GM23338 (cell line): Measurements from ENCODE around the gene ERF.

Experiments used
- CREB1 ChIP-seq: fragments of 250-450 bp; sonication (Bioruptor Pico); IDR thresholded peaks from 2 replicates; pipeline ENCODE4 v1.5.0; 2020; ENCODE audit warnings: low read depth, mild to moderate bottlenecking, moderate library complexity
- EZH2 ChIP-seq: fragments of 200-600 bp; sonication (generic); IDR thresholded peaks from one replicate; pipeline ENCODE4 v1.8.0; 2017; ENCODE audit warnings: antibody characterized with exemption, mild to moderate bottlenecking, low read depth; ENCODE audit not compliant: unreplicated experiment
- EZH2phosphoT487 ChIP-seq: fragments of 200-600 bp; sonication (generic); IDR thresholded peaks from one replicate; pipeline ENCODE4 v1.8.1; 2018; ENCODE audit warnings: antibody characterized with exemption; ENCODE audit not compliant: unreplicated experiment
- JUNB ChIP-seq: IDR thresholded peaks from one replicate; pipeline ENCODE4 v1.6.1; 2016; ENCODE audit warnings: antibody characterized with exemption; ENCODE audit not compliant: unreplicated experiment
- NANOG ChIP-seq: IDR thresholded peaks from 2 replicates; pipeline ENCODE4 v1.6.1; 2016; ENCODE audit warnings: antibody characterized with exemption, borderline replicate concordance
- POLR2AphosphoS5 ChIP-seq: IDR thresholded peaks from 2 replicates; pipeline ENCODE4 v1.6.1; 2016; ENCODE audit warnings: antibody characterized with exemption, low read depth
- STAT1 ChIP-seq: IDR thresholded peaks from one replicate; pipeline ENCODE4 v1.6.1; 2016; ENCODE audit warnings: antibody characterized with exemption; ENCODE audit not compliant: unreplicated experiment
- ZNF114 ChIP-seq: fragments of 250-450 bp; sonication (Bioruptor Pico); IDR thresholded peaks from 2 replicates; pipeline ENCODE4 v1.5.0; 2020; ENCODE audit warnings: mild to moderate bottlenecking, moderate library complexity
- ZNF331 ChIP-seq: fragments of 250-450 bp; sonication (Bioruptor Pico); IDR thresholded peaks from 2 replicates; pipeline ENCODE4 v1.5.0; 2020; ENCODE audit warnings: low read depth, mild to moderate bottlenecking, moderate library complexity
- TF ChIP-seq, protein P1 (sequence below), 2 experiments: fragments of 200-600 bp in 1 of 2; sonication (generic) in 1 of 2; conservative IDR thresholded peaks; 2 replicates each; pipeline versions ENCODE4 v1.5.1 to v1.6.1; 2016 to 2017; ENCODE audit warnings: antibody characterized with exemption in 2 of 2, low read depth in 2 of 2, mild to moderate bottlenecking in 2 of 2, moderate library complexity in 1 of 2
- TF ChIP-seq, protein P2 (sequence below): IDR thresholded peaks from one replicate; pipeline ENCODE4 v1.6.1; 2018; ENCODE audit warnings: antibody characterized with exemption; ENCODE audit not compliant: unreplicated experiment
- TF ChIP-seq, protein P3 (sequence below): IDR thresholded peaks from 2 replicates; pipeline ENCODE4 v1.6.1; 2016; ENCODE audit warnings: antibody characterized with exemption
- TF ChIP-seq, protein P4 (sequence below): fragments of 250-450 bp; sonication (Bioruptor Pico); IDR thresholded peaks from 2 replicates; pipeline ENCODE4 v1.5.0; 2020; ENCODE audit warnings: mild to moderate bottlenecking, moderate library complexity

DNA sequence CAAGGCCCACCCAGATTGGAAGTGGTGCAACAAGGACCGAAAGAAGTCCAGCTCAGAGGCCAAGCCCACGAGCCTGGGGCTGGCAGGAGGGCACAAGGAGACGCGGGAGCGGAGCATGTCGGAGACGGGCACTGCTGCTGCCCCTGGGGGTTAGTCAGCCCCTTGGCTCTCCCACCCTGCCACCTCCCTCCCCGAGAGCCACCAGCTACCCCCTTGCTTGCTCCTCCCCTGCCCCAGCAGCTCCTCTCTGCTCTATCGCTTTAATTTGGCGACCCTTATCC is 32.8 kb upstream of the ERF start:
- TF ChIP-seq POLR2AphosphoS5 = no peak
- TF ChIP-seq, protein P1, sequence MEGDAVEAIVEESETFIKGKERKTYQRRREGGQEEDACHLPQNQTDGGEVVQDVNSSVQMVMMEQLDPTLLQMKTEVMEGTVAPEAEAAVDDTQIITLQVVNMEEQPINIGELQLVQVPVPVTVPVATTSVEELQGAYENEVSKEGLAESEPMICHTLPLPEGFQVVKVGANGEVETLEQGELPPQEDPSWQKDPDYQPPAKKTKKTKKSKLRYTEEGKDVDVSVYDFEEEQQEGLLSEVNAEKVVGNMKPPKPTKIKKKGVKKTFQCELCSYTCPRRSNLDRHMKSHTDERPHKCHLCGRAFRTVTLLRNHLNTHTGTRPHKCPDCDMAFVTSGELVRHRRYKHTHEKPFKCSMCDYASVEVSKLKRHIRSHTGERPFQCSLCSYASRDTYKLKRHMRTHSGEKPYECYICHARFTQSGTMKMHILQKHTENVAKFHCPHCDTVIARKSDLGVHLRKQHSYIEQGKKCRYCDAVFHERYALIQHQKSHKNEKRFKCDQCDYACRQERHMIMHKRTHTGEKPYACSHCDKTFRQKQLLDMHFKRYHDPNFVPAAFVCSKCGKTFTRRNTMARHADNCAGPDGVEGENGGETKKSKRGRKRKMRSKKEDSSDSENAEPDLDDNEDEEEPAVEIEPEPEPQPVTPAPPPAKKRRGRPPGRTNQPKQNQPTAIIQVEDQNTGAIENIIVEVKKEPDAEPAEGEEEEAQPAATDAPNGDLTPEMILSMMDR (conservative IDR thresholded peaks at IDR 0.05; ENCODE audit: low read depth in 2 of 2) = no peak
- no peak for TF ChIP-seq JUNB
- no peak for TF ChIP-seq EZH2phosphoT487
- TF ChIP-seq, protein P2, sequence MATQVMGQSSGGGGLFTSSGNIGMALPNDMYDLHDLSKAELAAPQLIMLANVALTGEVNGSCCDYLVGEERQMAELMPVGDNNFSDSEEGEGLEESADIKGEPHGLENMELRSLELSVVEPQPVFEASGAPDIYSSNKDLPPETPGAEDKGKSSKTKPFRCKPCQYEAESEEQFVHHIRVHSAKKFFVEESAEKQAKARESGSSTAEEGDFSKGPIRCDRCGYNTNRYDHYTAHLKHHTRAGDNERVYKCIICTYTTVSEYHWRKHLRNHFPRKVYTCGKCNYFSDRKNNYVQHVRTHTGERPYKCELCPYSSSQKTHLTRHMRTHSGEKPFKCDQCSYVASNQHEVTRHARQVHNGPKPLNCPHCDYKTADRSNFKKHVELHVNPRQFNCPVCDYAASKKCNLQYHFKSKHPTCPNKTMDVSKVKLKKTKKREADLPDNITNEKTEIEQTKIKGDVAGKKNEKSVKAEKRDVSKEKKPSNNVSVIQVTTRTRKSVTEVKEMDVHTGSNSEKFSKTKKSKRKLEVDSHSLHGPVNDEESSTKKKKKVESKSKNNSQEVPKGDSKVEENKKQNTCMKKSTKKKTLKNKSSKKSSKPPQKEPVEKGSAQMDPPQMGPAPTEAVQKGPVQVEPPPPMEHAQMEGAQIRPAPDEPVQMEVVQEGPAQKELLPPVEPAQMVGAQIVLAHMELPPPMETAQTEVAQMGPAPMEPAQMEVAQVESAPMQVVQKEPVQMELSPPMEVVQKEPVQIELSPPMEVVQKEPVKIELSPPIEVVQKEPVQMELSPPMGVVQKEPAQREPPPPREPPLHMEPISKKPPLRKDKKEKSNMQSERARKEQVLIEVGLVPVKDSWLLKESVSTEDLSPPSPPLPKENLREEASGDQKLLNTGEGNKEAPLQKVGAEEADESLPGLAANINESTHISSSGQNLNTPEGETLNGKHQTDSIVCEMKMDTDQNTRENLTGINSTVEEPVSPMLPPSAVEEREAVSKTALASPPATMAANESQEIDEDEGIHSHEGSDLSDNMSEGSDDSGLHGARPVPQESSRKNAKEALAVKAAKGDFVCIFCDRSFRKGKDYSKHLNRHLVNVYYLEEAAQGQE = no peak
- TF ChIP-seq EZH2 = no peak
- no peak for TF ChIP-seq ZNF331
- TF ChIP-seq, protein P3, sequence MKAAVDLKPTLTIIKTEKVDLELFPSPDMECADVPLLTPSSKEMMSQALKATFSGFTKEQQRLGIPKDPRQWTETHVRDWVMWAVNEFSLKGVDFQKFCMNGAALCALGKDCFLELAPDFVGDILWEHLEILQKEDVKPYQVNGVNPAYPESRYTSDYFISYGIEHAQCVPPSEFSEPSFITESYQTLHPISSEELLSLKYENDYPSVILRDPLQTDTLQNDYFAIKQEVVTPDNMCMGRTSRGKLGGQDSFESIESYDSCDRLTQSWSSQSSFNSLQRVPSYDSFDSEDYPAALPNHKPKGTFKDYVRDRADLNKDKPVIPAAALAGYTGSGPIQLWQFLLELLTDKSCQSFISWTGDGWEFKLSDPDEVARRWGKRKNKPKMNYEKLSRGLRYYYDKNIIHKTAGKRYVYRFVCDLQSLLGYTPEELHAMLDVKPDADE = no peak
- TF ChIP-seq ZNF114 (CRISPR knock-in tag) = no peak
- no peak for TF ChIP-seq CREB1 (CRISPR knock-in tag)
- no peak for TF ChIP-seq NANOG
- no peak for TF ChIP-seq STAT1
- TF ChIP-seq, protein P4, sequence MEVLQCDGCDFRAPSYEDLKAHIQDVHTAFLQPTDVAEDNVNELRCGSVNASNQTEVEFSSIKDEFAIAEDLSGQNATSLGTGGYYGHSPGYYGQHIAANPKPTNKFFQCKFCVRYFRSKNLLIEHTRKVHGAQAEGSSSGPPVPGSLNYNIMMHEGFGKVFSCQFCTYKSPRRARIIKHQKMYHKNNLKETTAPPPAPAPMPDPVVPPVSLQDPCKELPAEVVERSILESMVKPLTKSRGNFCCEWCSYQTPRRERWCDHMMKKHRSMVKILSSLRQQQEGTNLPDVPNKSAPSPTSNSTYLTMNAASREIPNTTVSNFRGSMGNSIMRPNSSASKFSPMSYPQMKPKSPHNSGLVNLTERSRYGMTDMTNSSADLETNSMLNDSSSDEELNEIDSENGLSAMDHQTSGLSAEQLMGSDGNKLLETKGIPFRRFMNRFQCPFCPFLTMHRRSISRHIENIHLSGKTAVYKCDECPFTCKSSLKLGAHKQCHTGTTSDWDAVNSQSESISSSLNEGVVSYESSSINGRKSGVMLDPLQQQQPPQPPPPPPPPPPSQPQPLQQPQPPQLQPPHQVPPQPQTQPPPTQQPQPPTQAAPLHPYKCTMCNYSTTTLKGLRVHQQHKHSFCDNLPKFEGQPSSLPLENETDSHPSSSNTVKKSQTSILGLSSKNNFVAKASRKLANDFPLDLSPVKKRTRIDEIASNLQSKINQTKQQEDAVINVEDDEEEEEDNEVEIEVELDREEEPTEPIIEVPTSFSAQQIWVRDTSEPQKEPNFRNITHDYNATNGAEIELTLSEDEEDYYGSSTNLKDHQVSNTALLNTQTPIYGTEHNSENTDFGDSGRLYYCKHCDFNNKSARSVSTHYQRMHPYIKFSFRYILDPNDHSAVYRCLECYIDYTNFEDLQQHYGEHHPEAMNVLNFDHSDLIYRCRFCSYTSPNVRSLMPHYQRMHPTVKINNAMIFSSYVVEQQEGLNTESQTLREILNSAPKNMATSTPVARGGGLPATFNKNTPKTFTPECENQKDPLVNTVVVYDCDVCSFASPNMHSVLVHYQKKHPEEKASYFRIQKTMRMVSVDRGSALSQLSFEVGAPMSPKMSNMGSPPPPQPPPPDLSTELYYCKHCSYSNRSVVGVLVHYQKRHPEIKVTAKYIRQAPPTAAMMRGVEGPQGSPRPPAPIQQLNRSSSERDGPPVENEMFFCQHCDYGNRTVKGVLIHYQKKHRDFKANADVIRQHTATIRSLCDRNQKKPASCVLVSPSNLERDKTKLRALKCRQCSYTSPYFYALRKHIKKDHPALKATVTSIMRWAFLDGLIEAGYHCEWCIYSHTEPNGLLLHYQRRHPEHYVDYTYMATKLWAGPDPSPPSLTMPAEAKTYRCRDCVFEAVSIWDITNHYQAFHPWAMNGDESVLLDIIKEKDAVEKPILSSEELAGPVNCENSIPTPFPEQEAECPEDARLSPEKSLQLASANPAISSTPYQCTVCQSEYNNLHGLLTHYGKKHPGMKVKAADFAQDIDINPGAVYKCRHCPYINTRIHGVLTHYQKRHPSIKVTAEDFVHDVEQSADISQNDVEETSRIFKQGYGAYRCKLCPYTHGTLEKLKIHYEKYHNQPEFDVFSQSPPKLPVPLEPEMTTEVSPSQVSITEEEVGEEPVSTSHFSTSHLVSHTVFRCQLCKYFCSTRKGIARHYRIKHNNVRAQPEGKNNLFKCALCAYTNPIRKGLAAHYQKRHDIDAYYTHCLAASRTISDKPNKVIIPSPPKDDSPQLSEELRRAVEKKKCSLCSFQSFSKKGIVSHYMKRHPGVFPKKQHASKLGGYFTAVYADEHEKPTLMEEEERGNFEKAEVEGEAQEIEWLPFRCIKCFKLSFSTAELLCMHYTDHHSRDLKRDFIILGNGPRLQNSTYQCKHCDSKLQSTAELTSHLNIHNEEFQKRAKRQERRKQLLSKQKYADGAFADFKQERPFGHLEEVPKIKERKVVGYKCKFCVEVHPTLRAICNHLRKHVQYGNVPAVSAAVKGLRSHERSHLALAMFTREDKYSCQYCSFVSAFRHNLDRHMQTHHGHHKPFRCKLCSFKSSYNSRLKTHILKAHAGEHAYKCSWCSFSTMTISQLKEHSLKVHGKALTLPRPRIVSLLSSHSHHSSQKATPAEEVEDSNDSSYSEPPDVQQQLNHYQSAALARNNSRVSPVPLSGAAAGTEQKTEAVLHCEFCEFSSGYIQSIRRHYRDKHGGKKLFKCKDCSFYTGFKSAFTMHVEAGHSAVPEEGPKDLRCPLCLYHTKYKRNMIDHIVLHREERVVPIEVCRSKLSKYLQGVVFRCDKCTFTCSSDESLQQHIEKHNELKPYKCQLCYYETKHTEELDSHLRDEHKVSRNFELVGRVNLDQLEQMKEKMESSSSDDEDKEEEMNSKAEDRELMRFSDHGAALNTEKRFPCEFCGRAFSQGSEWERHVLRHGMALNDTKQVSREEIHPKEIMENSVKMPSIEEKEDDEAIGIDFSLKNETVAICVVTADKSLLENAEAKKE (CRISPR knock-in tag) = no peak
